Activated naive CD4-positive, alpha-beta T cell (primary cell): ENCODE results near the gene RPL35A.
"Not testable (repeated sequence)": the region's sequence is repeated elsewhere in the genome, so short reads cannot be mapped to it uniquely, and the experiment has no call there.

ENCODE experiments used
- DNase-seq, 4 experiments: peaks; one replicate each; lab custom pipeline; 2025; lab: John Stamatoyannopoulos, UW

The RPL35A gene

DNA sequence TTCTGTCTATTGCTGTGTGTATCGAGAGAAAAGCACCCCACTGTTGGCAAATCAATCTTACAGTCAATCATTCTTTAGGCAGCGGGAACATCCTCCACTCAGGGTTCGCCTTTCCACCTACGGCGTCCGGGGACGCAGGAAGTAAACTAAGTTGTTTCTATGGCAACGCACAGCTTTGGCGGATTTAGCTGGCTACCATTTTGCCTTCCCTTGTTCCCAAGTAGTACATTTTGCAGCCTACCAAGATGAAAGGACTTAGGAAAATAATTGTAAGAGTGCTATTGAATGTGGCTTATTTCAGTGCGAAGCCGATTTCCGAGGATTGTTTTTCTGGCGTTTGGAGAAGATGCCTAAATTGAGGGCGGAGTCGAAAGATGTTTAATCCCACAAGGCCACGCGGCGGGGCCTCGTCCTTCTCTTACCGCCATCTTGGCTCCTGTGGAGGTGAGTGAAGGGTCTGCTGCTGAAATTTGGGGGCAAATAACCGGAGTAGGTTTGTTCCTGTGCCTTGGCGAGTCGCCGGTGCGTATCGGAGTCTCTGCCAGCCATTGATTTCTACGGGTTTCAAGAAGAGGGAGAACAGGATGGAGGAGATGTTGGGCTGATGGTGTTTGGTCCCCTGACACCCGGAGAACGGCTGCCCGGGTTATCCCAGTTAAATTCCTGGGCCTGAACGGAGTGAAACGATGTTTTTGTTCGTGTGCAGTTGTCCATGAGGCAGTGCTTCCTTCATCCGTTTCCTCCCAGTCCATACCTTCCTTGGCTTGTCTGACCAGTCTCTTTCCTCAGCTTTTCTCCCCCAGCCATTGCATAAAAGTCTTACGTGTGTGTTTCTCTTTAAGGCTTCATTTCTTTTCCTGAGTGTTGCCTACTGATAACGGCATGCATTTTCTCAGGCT lies at the start of gene RPL35A:
Gene RPL35A, plus strand, starts transcription at position 413 of the 899 bp plus-strand sequence. CDS start 778 bp downstream, outside the sequence.
- DNase-seq, result peak; percentile 64 to 77 (median 70)

DNA sequence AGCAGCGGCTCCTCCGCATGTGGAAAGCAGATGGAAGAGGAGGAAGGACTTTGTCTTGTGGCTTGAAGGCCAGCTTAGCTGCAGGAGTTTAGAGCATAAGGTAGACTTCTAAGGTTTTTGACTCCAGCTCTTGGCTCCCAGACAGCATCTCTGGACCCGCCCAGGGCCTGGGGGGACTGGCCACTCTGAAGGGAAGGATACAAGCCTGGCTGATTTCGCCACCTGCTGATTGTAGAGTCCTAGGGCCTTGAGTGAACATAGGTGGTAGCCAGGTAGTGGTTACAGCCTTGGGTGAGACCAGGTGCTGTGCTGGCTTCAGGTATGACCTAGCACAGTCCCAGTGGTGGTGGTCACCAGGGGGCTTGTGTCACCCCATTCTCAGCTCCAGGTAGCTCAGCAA lies 48.4 kb upstream of the RPL35A start:
- no peak for DNase-seq

DNA sequence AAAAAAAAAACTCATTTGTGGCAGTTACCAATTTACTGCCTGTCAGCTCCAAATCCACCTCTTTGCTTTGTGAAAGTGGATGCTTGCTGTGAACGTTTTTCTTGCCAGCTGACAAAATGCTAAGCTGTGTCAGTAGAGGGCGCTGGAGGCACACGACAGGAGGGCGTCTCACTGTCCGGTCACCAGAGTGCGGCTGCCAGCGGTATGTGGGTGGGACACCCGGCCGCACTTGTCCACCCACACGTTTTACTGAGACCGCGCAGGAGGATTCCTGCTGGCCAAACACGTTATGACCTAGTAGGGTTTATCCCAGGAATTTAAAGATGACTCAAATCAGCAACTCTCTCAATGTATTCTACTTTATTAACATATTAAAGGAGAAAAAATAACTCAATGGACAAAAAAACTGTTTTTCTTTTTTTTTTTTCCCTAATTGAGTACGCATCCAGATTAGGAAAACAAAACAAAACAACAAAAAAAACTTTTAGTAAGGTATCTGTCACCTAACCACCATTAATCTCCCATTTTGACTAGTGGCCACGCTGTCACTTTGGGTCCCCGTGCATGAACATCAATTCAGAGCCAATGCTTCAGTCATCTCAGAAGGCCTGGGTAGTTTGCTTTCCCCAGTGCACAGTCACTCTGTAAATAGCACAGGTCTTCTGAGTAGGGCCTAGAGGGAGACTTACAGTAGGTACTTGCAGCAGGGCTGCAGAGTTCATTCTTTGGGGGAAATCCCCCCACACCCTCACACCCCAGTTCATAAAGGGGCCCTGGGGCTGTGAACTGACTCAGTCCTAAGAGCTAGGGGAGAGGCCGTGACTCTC lies 43.8 kb upstream of the RPL35A start:
- peak; percentile 40 to 61 (median 51) for DNase-seq

DNA sequence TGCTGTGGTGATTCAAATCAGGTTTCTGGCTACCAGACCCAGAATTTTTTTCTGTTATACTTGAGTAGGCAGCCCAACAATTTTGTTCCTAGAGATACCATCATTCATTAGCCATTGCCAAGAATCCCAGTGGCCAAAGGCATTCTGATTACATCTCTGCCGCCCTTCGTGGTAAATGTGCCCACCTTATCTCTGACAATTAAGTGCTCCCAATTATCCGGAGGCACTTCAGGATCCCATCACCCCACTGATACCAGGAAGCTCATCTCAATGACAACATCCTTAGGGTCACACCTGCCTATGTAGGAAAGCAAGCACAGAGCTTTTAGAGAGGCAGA lies 43.2 kb upstream of the RPL35A start:
- no peak for DNase-seq

DNA sequence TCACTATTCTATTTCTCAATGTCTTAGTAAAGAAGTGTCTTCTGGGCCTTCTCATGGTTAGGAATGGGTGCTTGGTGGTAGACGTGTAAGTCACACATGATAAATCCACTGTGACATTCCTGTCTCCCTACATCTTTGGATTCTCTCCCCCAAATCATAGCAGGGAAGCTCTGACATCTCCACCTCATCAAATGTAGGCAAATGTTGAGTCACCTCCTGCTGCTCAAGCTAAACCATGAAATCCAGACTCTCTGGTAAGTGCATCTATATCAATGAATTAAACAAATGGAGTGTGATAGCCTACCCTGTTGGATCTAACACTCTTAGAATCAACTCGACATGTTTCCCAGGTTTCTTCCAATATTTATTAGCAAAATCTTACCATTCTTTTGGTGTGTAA lies 42.8 kb upstream of the RPL35A start:
- no peak for DNase-seq

DNA sequence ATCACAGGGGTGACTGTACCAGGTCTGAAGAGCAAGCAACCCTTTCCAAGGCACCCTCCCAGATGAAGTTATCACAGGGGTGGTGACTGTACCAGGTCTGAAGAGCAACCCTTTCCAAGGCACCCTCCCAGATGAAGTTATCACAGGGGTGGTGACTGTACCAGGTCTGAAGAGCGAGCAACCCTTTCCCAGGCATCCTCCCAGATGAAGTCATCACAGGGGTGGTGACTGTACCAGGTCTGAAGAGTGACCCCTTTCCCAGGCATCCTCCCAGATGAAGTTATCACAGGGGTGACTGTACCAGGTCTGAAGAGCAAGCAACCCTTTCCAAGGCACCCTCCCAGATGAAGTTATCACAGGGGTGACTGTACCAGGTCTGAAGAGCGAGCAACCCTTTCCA lies 41.4 kb upstream of the RPL35A start:
- not testable (repeated sequence) for DNase-seq

DNA sequence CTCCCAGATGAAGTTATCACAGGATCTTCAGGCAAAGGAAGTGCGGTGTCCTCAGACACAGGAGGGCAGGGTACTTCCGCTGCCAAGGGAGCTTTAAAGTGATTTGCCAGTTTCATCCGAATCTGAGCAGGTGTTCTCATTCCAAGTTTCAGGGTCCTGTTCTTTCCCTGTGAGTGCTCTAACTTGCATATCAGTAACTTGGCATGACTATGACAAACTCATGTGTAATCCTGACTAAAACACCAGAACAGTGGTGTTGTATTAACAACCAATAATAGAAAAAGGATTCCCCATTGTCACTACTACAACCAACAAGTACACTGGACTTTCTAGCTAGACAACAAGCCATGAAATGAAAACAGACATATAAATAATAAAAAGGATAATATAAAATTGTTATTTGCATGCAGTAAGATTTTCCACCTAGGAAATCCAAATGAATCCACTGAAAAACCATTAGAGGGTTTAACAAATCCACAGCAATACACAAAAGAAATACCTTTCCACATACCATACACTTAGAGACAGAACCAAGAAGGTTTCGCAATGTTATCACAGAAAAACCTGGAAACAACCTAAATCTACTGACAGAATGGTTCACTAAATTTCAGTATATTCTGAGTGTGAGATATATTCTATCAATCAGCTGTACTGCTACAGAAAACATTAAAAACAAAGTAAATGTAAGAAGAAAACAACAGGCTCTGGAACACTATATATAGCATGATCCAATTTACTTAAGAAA lies 40.9 kb upstream of the RPL35A start:
- DNase-seq, result no peak

DNA sequence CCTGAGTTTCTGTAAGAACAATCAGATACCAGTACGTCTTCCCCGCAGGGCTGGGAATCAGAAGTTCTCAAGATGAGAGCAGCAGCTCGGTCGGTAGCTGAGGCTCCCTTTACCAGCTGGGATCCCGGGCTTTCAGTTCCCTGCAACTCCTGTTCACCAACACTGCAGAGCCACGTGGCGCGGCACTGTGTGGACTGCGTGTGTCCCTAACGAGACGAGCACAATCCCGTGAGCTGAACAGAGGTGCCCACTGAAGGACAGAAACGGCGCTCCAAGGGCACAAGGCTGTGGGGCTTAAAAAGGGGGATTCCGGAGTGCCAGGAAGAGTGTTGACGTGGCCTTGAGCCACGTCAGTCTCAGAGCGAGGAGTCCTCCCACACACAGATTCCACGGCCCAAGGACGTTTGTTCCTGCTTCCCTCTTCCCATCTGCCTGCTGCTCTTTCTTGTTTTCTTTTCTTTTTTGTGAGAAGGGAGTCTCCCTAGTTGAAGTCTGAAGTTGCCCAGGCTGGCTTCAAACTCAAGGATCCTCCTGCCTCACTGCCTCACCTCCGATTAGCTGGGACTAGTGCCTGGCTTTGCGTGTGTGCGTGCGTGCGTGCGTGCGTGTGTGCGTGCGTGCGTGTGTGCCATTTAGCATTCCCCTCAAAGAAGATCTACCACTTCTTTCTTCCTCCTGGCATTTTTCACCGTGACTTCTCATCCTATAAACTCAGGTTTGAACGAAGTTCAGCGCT lies 37.1 kb upstream of the RPL35A start:
- no peak for DNase-seq

DNA sequence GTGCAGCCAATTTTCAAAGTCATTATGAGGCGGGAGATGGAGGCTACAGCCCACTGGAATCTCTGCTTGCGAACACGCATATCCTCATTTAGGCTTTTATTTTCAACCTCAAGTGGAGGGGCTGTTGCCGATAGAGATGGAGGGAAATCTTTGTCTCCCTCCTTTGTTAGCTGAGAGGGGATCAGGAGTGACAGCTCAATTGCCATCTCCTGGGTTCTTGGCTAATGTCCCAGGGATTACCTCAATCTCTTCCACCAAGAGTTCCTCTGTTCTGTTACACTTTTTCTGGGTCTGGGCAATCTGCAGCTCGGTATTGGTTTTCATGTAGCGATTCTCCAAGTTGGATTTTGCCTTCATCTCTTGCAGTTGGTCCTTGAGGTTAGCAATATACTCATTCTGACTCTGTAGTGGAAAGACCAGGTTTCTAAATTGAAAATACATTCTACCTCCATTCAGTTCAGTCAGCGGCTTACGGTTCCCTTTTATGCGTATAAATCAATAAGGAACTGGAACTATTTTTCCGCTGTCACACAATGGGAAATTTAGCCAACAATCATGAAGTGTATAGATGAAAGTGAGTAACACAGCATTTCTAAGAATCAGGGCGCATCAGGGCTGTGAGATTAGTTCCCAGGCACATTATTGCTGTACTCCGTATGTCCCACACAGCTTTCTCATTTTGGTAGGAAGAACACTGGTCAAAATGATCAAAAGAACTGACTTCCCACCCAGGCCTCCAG lies 36.2 kb upstream of the RPL35A start:
- no peak for DNase-seq

DNA sequence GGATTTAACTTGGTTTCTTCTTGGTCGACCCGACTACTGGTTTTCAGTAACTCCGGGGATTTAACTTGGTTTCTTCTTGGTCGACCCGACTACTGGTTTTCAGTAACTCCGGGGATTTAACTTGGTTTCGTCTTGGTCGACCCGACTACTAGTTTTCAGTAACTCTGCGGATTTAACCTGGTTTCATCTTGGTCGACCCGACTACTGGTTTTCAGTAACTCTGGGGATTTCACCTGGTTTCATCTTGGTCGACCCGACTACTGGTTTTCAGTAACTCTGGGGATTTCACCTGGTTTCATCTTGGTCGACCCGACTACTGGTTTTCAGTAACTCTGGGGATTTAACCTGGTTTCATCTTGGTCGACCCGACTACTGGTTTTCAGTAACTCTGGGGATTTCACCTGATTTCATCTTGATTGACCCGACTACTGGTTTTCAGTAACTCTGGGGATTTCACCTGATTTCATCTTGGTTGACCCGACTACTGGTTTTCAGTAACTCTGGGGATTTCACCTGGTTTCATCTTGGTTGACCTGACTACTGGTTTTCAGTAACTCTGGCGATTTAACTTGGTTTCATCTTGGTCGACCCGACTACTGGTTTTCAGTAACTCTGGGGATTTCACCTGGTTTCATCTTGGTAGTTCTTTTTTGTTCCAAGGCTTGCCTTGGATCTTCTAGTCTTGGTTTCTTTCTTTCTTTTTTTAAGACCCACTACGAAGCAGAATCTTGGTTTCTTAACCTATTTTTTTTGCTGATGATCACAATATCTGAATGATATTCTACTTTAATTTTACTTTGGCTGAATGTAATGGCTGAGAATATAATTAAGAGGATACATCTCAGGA lies 28.3 kb upstream of the RPL35A start:
- not testable (repeated sequence) for DNase-seq

DNA sequence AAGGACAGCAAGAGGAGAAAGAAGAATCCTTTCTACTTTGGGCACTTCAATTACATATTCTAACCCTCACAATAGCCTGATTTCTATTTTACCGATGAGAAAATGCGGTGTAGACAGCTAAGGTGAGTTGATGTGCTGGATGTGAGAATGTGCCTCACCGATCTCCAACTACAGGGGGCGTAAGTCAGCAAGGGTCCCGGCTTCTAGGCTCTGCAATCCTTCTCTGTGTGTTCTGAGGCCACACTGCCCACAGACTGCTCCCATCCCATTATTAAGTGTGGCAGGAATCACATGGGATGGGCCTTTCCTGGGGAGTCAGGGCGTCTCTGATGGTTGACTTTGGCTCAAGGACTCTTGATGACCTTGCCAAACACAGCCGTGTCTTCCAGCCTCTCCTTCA lies 23.6 kb upstream of the RPL35A start:
- no peak for DNase-seq

DNA sequence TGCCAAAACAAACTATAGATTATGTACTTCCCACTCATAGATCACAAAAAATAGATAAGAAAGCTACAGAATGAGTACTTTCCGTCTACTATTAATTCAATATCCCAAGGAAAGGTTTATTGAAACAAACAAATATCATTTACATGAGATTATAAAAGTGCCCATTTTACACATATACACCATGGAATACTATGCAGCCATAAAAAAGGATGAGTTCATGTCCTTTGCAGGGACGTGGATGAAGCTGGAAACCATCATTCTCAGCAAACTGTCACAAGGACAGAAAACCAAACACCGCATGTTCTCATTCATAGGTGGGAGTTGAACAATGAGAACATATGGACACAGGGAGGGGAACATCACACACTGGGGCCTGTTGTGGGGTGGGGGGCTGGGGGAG lies 22.4 kb upstream of the RPL35A start:
- DNase-seq, result not testable (repeated sequence)

DNA sequence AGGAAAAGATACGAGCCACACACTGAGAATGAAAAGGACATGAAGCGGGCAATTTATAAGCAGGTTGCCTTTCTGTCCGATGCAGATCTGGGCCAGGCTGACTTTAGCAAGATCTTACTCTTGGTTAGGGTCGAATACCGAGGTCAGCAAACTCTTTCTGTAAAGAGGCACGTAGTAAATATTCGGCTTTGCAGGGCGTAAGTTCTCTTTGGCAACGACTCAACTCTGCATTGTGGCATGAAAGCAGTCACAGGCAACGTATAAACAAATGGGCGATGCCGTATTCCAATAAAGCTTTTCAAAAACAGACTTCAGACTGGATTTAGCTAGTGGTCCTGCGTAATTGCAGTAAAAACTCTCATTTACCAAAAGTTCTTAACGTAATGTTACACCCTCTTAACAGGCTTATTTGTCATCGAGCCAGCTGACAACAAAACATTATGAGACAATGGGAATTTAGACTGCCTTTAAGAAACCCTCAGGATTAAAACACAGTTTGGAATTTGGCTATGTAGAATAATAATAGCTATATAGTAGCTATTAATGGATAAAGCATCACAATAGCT lies 13.1 kb upstream of the RPL35A start:
- DNase-seq, result no peak

DNA sequence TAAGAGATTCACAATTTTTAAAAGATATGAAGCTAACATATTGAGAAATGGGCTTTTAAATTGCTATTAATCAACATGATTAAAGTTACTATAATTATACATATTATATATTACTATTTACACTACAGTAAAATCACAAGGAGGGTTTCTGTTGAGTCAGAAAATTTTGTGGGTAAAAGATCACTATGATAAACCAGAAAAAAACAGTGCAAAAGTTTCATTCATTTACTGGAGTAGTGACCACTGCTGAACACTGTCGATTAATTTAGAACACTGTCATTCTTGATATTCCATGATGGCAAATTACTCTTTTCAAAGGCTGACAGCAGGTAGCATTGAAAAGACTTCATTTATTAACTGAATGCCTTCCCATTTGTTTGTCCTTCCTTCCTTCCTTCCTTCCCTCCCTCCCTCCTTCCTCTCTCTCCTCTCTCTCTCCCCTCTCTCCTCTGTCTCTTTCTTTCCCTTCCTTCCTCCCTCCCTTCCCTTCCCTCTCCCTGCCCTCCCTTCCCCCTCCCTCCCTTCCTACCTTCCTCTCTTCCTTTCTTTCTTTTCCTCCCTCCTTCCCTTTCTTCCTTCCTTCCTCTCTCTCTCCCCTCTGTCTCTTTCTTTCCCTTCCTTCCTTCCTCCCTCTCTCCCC lies 9.1 kb upstream of the RPL35A start:
- no peak for DNase-seq

DNA sequence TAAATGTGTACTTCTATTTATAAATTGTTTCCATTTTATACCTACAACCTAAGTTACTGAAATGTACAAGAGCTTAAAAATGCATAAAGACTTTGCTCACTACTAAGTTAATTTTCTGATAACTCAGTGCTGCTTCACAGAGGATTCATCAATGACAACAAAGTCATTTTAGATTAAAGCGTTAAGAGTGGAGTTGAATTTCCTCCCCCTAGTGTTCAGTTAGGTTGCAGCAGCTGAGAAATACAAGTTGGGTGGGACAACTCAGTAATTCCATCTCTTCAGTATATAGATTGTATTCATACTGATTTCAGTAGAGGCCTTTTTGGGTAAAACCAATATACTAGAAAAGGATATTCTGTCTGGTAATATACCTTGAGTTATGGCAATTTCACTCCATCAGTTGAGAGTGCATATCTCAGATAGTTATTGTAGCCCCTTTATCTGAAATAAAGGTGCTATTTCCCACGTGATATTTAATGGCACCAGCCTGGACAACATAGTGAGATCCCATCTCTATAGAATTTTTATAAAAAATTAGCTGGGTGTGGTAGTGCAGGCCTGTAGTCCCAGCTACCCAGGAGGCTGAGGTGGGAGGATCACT lies 6.9 kb upstream of the RPL35A start:
- no peak for DNase-seq

DNA sequence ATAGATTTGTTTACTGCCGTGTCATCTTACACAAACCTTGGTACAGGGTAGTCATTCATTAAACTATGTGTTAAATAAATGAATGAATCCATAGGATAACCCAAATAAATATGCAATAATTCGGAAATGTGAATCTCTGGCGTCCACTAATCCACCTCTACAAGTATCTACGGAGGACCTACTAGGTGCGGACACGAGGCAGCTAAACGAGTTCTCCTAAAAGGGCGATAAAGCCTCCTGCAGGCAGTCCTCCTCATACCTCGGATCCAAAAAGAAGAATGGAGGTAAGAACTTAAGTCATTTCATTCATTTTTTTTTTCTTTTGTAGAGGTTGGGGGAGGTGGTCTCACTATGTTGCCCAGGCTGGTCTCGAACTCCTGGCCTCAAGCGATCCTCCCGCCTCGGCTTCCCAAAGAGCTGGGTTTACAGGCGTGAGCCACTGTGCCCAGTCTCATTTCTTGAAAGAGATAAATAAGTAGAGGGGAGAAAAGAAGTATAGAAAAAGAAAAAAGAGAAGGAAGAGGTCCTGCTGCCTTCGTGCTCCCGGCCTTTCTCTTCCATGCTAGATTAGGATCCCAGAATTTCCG lies 706 bp upstream of the RPL35A start:
- DNase-seq, result no peak

DNA sequence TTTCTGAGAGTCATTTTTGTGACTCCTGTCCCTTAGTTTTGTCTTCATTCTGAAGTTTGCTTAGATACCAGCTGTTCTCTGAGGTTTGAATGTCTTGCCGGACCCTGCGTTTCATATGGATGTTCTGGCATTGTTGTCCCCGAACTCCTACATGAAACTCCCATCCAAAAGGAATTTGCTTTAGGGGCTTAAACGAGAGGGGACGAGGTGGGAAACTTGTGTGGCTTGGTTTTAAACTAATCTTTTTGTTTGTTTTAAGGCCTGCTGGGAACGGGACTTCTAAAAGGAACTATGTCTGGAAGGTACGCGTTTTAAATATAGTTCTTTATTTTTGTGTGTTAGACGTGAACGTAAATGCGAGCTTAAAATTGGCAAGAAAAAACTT lies 679 bp downstream of the RPL35A start:
- no peak for DNase-seq

DNA sequence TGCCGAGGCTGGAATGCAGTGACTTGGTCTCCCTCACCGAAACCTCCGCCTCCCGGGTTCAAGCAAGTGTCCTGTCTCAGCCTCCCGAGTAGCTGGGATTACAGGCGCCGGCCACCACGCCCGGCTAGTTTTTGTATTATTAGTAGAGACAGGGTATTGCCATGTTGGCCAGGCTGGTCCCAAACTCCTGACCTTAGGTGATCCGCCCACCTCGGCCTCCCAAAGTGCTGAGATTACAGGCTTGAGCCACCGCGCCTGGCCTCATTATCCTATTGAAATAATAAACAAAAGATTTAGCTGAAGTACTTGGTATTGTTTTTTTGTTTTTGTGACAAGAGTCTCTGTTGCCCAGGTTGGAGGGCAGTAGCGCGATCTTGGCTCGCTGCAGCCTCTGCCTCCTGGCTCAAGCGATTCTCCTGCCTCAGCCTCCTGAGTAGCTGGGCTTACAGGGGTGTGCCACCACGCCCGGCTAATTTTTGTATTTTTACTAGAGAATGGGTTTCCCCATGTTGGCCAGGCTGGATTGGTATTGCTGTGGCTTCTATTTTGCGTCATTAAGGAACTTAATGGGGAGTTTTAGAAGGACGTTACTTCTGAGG lies 1.5 kb downstream of the RPL35A start:
- no peak for DNase-seq
